SJSA1 (cell line): Measurements from ENCODE around the gene DAAM2. TPM values are rescaled to one million over a fixed set of nuclear protein-coding genes. Genes with fewer than 3 reads are reported as not detected.

Experiments used
- DNase-seq, 2 experiments: peaks; one replicate each; pipeline ENCODE4 v3.0.0-alpha.2; 2015 to 2020; ENCODE audit warnings: low spot score in 2 of 2, low read depth in 1 of 2
- H3K27ac ChIP-seq: fragments of 250-450 bp; sonication (Bioruptor Pico); 2 replicates; pipeline ENCODE4 v1.5.1; 2020; ENCODE audit warnings: mild to moderate bottlenecking, moderate library complexity
- H3K27me3 ChIP-seq: fragments of 250-450 bp; sonication (Bioruptor Pico); replicated peaks from 2 replicates; pipeline ENCODE4 v1.5.1; 2020; ENCODE audit warnings: mild to moderate bottlenecking, moderate library complexity
- H3K36me3 ChIP-seq: fragments of 250-450 bp; sonication (Bioruptor Pico); 2 replicates; pipeline ENCODE4 v1.5.1; 2020; ENCODE audit warnings: mild to moderate bottlenecking
- H3K4me1 ChIP-seq: fragments of 250-450 bp; sonication (Bioruptor Pico); replicated peaks from 2 replicates; pipeline ENCODE4 v1.6.1; 2021; ENCODE audit warnings: mild to moderate bottlenecking
- H3K4me3 ChIP-seq: fragments of 250-450 bp; sonication (Bioruptor Pico); 2 replicates; pipeline ENCODE4 v1.5.1; 2020; ENCODE audit warnings: mild to moderate bottlenecking
- H3K9me3 ChIP-seq: fragments of 250-450 bp; sonication (Bioruptor Pico); replicated peaks from 2 replicates; pipeline ENCODE4 v1.5.1; 2020; ENCODE audit warnings: mild to moderate bottlenecking
- total RNA-seq: library from RNA; depleted of rRNA; stranded (reverse); fragments of >200 nt; shearing (Covaris generic); gene quantifications from 2 replicates; pipeline ENCODE4 v1.2.3, GENCODE V29; 2014

The DAAM2 gene
- total RNA-seq, 1 experiment from 2014 or later: 0.29 TPM

- no peak for DNase-seq
- no peaks in the 10 kb centered on the region; the same call in 1 of the 2 replicates for H3K4me1 ChIP-seq
- H3K9me3 ChIP-seq: no peaks in the 10 kb centered on the region
- no peak overlapping the region for H3K27ac ChIP-seq
- no peaks in the 10 kb centered on the region for H3K27me3 ChIP-seq
- no peak overlapping the region for H3K4me3 ChIP-seq
- 0 out of 2 replicates have a peak, but pooled peaks cover 2% of the 10 kb centered on the region for H3K36me3 ChIP-seq
Measured at GRCh38 chr6:39925191-39925930, 133.2 kb downstream of the DAAM2 start.

GRCh38 chr6:39925931-39926290, 133.7 kb downstream of the DAAM2 start:
- Histone ChIP-seq H3K27ac (no peak overlapping the region), H3K4me3 (no peak overlapping the region), H3K27me3 (no peaks in the 10 kb centered on the region), H3K36me3 (no peaks in the 10 kb centered on the region), H3K4me1 (no peaks in the 10 kb centered on the region; the same call in 1 of the 2 replicates), H3K9me3 (no peaks in the 10 kb centered on the region)
- DNase-seq: no peak

DNA sequence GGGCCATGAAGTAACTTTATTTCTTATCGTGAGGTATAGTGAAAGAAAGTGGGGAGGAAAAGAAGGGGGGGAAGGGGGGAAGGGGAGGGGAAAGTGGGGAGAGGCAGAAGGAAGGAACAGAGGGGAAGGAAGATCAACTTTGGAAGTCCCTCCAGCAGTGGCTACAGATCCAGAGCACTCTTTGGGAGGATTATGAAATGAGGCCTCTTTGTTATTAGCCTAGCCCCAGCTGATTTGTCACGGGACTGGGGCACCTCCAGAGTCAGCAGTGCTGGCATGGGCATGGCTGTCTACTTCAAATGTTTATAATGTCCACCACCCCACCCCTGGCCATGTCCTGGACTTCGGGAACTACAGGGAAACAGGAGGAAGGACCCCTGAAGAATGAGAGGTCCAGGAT, 134.5 kb downstream of the DAAM2 start:
- Histone ChIP-seq H3K27ac (no peak overlapping the region), H3K9me3 (no peaks in the 10 kb centered on the region), H3K36me3 (no peaks in the 10 kb centered on the region), H3K4me3 (no peak overlapping the region), H3K4me1 (no peaks in the 10 kb centered on the region; the same call in 1 of the 2 replicates), H3K27me3 (no peaks in the 10 kb centered on the region)
- DNase-seq: no peak

DNA sequence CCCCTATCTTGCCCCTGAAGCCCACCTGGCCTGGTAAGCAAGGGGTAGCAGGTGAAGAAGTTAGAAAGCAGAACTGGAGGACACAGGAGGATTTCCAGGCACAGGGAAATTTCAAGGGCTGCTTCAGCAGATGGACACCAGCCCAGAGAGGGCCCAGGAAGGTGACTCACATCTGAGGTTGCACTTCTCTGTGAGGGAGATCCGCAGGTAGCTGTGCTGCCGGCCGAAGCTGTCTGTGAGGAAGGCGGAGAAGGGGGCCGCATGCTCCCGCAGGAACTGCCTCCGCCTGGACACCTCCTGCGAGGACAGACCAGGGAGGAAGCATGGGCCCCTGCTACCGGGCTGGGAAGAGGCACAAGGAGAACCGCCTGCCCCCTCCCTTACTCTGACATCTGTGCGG, 135.0 kb downstream of the DAAM2 start:
- Histone ChIP-seq H3K36me3 (no peaks in the 10 kb centered on the region), H3K27ac (no peak overlapping the region), H3K4me1 (no peaks in the 10 kb centered on the region; the same call in 1 of the 2 replicates), H3K27me3 (no peaks in the 10 kb centered on the region), H3K9me3 (no peaks in the 10 kb centered on the region), H3K4me3 (no peak overlapping the region)
- no peak for DNase-seq

DNA sequence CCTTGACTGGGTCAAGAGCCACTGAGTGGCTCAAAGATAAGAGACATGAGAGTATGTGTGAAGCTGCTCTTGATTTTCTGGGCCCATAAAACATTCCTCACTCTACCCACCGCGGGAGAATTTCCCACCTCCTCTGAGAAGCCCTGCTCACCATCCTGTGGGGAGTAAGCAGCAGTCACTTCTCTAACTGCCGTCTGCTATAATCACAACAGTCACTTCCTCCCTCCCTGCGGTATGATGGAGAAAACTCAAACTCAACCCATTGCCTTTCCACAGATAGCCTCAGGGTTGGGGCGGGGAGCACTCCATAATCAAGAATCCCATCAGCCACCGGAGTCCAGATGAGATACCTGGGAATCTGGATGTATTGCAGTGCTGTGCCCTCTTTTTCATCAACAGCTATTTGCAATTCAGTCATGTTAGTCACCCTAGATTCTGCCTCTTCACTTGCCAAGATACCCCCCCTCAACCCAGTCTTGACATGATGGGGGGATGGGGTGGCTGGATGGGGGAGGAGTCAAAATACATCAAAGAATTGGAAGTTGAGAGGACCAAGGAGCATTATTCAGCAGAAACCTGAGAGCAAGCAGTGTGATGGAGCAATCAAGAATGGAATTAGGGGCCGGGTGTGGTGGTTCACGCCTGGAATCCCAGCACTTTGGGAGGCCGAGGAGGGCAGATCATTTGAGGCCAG, 137.0 kb downstream of the DAAM2 start:
- H3K9me3 ChIP-seq: no peaks in the 10 kb centered on the region
- no peak overlapping the region for H3K27ac ChIP-seq
- H3K27me3 ChIP-seq: no peaks in the 10 kb centered on the region
- peaks cover 10% of the 10 kb centered on the region for H3K4me1 ChIP-seq
- no peak overlapping the region for H3K4me3 ChIP-seq
- no peaks in the 10 kb centered on the region for H3K36me3 ChIP-seq
- DNase-seq: no peak

DNA sequence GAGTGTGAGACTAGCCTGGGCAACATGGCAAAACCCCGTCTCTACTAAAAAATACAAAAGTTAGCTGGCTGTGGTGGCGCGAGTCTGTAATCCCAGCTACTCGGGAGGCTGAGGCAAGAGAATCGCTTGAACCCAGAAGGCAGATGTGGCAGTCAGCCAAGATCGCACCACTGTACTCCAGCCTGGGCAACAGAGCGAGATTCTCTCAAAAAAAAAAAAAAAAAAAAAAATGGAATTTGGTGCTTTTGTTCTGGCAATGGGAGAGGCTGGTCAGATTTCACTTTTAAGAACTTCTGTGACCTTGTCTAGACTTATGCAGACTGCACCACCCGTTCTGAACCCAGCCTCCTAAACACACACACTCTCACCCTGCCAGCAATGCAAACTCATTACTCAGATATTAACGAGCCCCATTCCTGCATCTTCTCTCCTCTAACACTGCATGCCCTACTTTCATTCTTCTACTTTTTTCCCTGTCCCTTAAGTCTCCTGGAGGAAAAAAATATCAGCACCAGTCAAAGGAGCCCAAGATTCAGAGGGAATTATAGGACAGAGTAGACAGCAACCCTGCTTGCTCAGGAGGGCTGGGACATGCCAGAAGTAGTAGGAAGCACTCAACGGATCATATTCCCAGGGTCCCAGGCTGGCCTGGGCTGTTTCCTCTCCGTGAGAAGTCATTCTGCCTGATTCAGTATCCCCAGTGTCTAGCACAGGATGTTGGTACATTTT, 137.7 kb downstream of the DAAM2 start:
- Histone ChIP-seq H3K27me3 (no peaks in the 10 kb centered on the region), H3K36me3 (no peaks in the 10 kb centered on the region), H3K9me3 (no peaks in the 10 kb centered on the region), H3K4me1 (peaks cover 13% of the 10 kb centered on the region), H3K27ac (no peak overlapping the region), H3K4me3 (no peak overlapping the region)
- no peak for DNase-seq

- Histone ChIP-seq H3K4me3 (no peak overlapping the region), H3K9me3 (no peaks in the 10 kb centered on the region), H3K27ac (no peak overlapping the region), H3K36me3 (no peaks in the 10 kb centered on the region), H3K4me1 (peaks cover 13% of the 10 kb centered on the region), H3K27me3 (no peaks in the 10 kb centered on the region)
- no peak for DNase-seq
Measured at GRCh38 chr6:39930540-39930939, 138.4 kb downstream of the DAAM2 start.

DNA sequence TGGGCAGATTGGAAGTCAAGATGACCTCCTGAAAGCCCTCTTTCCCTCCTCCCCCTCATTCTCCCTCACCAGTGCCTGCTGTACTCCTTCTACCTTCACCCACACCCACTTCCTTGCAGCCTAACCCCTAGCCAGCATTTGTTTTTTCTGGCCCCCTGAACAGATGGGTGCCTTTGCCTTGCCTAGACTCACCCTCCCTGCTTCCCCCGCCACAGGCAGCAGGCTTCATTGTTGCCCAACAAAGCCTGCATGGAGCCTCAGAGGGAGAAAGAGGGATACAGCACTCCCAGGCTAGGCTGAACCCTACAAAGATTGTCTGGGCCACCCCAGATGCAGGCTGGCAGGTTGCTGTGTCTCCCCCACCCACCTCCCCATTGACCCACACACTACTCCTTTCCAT, 139.4 kb downstream of the DAAM2 start:
- Histone ChIP-seq H3K4me3 (no peak overlapping the region), H3K27me3 (no peaks in the 10 kb centered on the region), H3K4me1 (peaks cover 13% of the 10 kb centered on the region), H3K27ac (no peak overlapping the region), H3K36me3 (no peaks in the 10 kb centered on the region), H3K9me3 (no peaks in the 10 kb centered on the region)
- no peak for DNase-seq

DNA sequence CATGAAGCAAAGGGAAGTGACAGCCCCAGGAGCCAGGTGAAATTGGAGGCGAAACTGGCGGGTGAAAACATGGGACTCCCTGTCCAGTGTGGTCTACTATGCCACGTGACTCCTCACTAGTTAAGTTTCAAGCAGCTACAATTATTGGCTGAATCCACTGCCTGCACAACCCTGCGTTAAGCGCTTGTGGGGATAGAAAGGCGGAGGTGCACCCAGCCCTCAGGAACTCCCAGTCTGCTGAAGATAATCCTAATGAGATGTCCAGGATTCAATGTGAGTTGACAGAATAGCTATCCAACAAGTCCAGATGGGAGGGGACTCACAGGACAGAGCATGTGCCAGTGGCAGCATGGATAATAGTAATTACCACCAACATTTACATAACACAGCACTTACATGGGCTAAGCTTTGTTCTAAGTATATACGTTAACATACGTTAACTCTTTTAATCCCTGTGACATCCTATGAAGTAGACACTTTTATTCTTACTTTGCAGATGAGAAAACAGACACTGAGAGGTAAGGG, 140.3 kb downstream of the DAAM2 start:
- DNase-seq: no peak
- Histone ChIP-seq H3K4me1 (peaks cover 13% of the 10 kb centered on the region), H3K9me3 (no peaks in the 10 kb centered on the region), H3K36me3 (no peaks in the 10 kb centered on the region), H3K27me3 (no peaks in the 10 kb centered on the region), H3K4me3 (no peak overlapping the region), H3K27ac (no peak overlapping the region)

- Histone ChIP-seq H3K36me3 (no peaks in the 10 kb centered on the region), H3K4me3 (peak overlapping the region; percentile 75), H3K9me3 (no peaks in the 10 kb centered on the region), H3K27ac (no peak overlapping the region), H3K4me1 (peaks cover 23% of the 10 kb centered on the region), H3K27me3 (no peaks in the 10 kb centered on the region)
- DNase-seq: no peak
Measured at GRCh38 chr6:39933669-39934130, 141.5 kb downstream of the DAAM2 start.

DNA sequence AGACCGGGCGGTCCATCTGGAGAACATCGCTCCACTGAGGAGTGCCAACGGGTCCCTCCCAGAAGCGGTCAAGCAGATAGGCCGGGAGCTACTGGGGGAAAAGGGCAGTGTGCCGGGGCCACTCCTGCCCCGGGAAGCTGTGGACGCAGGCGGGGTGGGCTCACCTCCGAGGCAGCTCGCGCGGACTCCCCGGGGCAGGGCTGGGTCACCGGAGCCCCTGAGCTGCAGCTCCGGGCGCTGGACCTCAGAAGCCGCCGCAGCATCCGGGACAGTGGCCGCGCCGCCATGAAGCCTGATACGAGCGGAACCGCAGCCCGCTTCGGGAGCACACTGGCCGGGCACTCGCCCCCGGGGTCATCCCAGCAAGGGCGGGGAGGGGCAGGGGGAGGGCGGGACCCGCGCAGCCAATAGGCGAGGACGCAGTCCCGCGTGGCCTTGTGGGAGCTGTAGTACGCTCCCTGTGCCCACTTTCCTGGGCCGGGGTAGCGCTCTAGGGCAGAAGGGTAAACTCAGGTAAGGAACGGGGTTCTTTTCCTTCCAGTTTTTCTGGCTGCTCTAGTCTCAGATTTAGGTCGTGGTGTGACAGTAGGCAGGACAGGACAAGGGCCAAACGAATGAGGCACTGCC, 142.1 kb downstream of the DAAM2 start, which contains the start of gene MOCS1:
TSS of gene MOCS1 (minus strand) at position 332 of the 627 bp plus-strand sequence. CDS start at position 287, 45 bp downstream.
- Histone ChIP-seq H3K4me1 (peaks cover 23% of the 10 kb centered on the region), H3K36me3 (no peaks in the 10 kb centered on the region), H3K27ac (no peak within 1 kb of the TSS), H3K9me3 (no peaks in the 10 kb centered on the region), H3K27me3 (no peaks in the 10 kb centered on the region), H3K4me3 (peak within 1 kb of the TSS; percentile 75)
- peak; percentile 50 to 77 for DNase-seq

GRCh38 chr6:39935241-39935640, 143.1 kb downstream of the DAAM2 start:
- DNase-seq: no peak
- Histone ChIP-seq H3K36me3 (no peaks in the 10 kb centered on the region), H3K27ac (no peak overlapping the region), H3K4me1 (peaks cover 23% of the 10 kb centered on the region), H3K9me3 (no peaks in the 10 kb centered on the region), H3K27me3 (no peaks in the 10 kb centered on the region), H3K4me3 (no peak overlapping the region)

GRCh38 chr6:39936857-39937256, 144.7 kb downstream of the DAAM2 start:
- H3K4me1 ChIP-seq: peaks cover 23% of the 10 kb centered on the region
- no peak for DNase-seq
- H3K9me3 ChIP-seq: no peaks in the 10 kb centered on the region
- no peaks in the 10 kb centered on the region for H3K27me3 ChIP-seq
- no peak overlapping the region for H3K4me3 ChIP-seq
- H3K27ac ChIP-seq: no peak overlapping the region
- no peaks in the 10 kb centered on the region for H3K36me3 ChIP-seq
